Stimulated activated CD8-positive, alpha-beta memory T cell treated with anti-CD3 and anti-CD28 coated beads, Interleukin-7, amount 100 ng/mL, for 1 hour (primary cell): ENCODE results near the gene KLHDC10.
"Not testable (repeated sequence)": the region's sequence is repeated elsewhere in the genome, so short reads cannot be mapped to it uniquely, and the experiment has no call there.

Source experiments
- DNase-seq, 2 donors: peaks; one replicate each; pipeline ENCODE4 v3.0.0-alpha.2; 2020; ENCODE audit warnings: low read depth in 2 of 2

KLHDC10 gene

DNA sequence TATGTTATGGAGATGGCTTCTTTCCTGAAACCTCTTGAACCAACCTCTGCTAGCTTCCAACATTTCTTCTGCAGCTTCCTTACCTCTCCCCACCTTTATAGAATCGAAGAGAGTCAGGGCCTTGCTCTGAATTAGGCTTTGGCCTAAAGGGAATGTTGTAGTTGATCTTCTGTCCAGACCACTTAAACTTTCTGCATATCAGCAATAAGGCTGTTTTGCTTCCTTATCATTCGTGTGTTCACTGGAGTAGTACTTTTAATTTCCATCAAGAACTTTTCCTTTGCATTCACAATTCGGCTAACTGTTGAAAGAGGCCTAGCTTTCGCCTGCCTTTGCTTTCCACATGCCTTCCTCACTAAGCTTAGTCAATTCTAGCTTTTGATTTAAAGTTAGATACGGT is 48.0 kb downstream of the KLHDC10 start:
- no peak for DNase-seq

DNA sequence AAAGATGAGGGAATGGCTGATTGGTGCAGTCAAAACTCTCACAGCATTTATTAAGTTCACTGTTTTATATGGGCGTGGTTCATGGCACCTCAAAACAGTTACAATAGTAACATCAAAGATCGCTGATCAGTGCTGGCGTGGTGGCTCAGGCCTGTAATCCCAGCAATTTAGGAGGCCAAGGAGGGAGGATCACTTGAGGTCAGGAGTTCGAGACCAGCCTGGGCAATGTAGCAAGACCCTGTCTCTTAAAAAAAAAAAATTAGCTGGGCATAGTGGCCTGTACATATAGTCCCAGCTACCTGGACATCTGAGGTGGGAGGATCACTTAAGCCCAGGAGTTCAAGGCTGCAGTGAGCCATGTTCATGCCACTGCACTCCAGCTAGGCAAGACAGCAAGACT is 48.5 kb downstream of the KLHDC10 start:
- DNase-seq, result no peak

DNA sequence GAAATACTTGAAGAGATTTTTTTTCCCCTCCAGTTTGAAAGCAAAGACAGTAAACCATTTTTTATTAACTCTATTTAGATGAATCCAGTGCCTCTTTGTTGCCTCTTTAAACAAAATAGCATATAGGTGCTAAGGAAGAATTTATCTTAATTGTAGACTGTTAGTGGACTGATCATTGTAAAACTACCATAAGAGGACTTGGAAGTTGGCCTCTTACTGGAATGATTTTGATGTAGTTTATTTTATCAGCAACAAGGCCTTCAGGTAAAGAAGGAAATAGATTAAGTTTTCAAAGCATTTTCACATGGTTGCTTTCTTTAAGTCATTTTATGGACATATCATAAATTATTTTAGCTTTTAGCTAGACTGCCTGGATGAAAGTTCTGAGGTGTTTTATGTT is 53.2 kb downstream of the KLHDC10 start:
- DNase-seq, result no peak

DNA sequence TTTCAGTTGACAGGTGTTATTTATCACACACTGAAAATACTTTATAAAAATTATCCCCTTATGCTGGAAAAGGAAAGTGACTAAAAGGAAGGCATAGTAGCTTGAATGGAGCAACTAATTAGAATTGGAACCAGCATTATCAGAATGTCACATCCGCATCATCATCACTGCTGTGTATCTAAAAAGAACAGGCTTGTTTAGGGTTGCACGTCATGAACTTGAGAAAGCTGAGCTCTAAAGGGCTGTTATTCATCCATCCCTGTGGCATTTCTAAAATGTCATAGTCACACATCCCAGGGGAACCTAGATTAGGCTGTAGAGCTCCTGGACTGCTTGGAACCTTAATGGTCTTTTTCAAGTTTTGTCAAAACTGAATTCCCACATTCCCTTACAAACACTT is 54.4 kb downstream of the KLHDC10 start:
- no peak for DNase-seq

DNA sequence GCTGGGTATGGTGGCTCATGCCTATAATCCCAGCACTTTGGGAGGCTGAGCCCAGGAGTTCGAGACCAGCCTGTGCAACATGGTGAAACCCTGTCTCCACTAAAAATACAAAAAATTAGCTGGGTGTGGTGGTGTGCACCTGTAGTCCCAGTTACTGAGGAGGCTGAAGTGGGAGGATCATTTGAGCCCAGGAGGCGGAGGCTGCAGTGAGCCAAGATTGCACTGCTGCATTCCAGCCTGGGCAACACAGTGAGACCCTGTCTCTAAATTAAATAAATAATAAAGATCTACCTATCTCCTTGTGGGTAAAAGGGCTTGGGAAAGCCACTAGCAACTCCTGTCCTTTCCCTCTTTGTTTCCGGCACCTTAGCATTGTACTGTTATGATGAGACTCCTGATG is 56.5 kb downstream of the KLHDC10 start:
- DNase-seq, result not testable (repeated sequence)

DNA sequence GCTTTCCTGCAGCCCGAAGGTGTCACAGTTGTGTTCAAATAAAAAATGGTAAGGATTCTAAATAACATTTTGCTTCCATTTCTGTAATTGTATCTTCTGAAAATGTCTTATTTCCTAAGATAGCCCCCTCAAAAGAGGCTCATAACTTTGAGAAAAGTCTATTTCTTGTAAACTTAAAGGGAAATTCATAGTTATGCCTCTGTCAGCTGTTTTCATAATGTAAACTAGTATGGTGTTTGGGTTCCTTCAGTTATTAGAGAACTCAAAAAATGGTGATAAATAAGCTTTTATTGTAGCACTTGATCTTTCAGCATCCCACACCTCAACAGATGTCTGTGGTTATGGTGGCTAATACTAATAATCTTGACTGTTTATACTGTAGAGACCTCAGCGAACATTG is 57.1 kb downstream of the KLHDC10 start:
- no peak for DNase-seq

DNA sequence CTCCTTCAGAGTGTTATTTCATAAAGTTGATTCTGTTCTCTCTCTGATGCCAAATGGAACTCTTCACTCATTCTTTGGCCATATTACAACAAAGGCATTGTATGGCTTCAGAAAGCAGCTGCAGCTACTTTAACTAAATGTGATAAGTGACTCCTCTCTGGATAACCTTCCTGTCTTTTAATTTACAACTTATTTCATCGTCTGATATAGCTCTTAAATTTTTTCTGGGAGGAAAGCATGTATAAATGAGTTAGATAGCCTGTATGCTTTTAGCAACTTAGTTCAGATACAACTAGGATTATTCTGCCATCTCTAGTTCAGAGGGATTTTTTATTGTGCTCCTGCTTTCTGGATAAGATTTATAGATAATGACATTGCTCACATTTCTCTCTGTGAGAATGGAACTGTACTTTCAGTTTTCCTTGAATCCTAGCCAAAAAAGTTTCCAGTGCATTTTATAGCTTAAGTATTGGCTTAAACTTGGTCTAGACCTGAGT is 57.5 kb downstream of the KLHDC10 start:
- DNase-seq, result no peak

DNA sequence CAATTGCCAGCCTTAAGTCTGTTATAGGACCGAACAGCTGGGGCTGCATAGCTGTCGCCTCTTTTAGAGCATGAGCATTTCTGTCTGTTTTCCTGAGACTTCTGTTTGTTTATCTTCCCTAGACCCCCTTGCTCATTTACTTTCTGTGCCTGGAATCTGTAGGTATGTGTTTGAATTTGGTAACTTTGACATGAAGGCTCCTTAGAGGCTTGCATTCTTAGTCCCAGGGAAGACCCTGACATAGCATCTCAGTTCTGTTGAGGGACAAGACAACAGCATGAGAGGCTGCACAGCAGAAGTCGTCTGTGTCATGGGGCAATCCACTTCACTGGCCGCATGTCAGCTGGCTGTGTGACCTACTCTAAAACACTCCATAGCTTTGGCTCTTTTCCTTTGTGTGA is 58.7 kb downstream of the KLHDC10 start:
- DNase-seq, result no peak

DNA sequence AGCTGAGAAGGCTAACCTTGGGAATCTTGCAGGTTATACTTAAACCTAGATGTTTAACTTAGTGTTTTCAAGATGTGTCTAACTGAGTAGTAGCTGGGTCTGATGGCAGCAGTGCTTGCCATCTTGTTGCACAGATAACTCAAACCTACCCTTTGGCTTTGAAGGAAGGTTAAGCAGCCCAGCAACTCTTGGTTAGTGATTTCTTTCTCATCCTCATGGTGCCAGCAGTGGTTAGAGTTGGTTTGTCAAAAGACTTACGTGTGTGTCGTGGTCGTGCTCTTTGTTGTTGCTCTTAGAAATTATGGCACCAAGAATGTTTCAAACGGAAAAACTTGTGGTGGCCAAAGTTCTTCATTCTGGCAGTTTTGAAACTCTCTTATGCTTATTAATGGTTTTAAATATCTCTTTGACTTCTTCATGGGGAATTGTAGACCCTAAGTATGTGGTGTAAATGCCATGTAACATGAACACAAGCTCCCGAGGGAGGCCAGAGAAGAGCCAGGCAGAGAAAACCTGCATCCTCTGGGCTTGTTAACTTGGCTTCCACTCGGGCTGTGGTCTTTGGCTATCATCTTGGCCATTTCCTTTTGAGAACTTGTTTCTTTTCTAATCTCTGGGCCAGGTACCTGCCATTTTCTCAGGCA is 61.0 kb downstream of the KLHDC10 start:
- no peak for DNase-seq

DNA sequence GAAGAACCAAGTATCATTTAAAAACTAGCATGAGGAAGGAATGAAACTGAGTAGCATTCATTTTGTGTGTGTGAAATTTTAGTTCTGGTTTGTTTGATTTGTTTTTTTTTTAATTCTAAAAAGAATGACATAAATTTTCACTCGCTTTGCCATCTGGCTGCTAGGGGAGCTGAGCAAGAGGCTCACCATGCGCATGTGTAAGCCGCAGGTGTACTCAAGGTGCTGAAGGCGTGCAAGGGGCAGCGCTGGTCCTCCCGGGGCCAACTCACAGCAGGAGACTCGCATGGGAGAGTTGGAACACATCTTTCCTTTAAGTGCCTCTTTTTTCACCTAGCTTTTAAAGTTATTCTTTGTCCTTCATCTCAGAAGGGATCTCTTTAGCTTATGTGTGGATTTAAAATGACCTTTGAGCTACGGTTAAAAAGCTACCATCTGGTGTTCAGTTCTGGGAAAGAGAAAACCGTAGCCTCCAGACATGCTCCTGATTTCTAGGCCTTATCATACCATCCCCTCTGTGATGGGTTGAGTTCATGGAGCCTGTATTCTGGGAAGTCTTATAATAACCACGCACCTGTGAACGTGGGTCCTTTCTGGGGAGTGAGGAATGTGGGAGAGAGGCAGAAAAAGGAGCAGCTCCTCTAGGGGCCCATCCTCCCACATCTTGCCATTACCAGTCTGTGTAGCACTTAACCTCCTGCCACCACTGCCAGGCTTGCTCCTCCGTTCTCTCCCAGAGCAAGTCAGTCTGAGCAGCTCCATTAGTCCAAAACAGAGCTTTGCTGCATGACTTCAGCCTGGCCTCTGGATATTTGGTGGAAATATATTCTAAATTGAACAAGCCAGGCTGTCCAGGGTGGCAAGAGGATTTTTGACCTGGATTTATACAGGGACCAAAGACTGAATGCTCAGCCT is 61.9 kb downstream of the KLHDC10 start:
- DNase-seq, result no peak

DNA sequence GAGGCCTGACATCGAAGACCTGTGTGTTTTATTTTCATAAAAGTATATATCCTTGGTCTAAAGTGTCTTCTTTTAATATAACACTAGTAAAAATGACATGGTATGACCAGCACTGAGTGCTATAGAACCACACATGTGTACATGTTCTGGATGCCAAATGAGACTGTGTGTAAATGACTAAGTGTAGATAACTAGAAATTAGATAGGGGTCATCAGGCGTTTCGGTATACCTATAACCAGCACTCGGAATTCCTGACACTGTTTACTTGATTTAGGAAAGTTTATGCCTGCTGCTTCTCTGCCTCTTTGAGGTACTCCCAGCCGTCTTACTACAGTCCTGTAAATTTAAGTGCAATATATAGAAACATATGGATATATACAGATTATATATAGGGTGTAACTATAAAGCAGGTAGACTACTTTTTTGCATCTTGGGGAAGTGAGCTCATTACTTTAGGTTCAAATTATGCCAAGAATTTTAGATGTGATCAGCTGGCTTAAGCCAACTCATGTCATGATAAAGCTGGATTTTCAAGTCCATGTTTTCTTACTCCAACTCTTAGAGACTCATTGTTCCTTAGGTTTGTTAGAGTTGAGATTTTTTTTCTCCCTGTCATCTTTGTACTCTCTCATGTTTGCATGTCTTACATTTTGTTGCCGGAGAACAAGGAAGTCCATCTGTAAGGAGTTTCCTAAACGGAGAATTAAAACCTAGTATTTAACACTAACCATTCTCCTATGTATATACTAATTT is 62.9 kb downstream of the KLHDC10 start:
- DNase-seq, result no peak

DNA sequence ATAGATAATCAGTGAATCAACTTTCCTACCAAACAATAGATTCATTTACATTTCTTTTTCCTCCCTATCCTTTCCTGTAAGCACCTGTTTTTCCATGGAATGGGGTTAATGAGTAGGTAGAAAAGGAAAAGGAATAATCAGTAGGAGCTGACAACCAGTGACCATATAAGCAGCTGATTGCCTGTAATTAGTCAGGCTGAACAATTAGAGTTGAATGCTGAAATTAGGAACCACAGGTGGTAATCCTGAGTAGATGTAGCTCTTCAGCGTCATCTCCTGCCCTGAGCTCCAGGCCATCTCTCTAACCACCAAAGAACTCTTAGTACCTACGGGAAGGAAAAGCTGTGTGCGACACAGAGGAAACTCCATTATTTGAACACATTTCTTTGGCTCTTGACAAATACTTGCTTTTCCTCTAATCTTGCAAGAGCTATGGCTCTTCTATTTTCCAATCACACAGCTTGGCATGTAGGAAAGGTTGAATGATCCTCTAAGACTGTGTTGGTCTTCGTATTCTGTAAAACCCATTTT is 63.8 kb downstream of the KLHDC10 start:
- DNase-seq, result no peak

DNA sequence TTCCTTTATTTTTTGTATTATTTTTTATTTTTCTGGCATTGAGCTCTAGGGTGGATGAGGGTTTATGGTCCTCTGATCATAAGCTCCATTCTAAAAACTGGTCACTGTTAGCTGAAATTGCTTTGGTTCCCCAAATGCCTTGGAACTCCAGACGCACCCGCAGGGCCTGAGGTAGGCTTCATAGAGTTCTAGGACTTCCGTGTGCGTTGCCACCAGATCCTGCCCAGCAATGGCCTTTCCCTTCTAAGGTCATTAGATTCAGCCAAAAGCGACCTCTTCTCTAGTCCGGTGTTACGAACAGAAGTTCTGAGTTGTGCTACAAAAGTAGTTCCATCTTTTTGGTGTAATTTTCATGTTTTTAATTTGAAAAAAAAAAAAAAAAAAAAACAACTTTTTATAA is 64.4 kb downstream of the KLHDC10 start:
- DNase-seq, result no peak

DNA sequence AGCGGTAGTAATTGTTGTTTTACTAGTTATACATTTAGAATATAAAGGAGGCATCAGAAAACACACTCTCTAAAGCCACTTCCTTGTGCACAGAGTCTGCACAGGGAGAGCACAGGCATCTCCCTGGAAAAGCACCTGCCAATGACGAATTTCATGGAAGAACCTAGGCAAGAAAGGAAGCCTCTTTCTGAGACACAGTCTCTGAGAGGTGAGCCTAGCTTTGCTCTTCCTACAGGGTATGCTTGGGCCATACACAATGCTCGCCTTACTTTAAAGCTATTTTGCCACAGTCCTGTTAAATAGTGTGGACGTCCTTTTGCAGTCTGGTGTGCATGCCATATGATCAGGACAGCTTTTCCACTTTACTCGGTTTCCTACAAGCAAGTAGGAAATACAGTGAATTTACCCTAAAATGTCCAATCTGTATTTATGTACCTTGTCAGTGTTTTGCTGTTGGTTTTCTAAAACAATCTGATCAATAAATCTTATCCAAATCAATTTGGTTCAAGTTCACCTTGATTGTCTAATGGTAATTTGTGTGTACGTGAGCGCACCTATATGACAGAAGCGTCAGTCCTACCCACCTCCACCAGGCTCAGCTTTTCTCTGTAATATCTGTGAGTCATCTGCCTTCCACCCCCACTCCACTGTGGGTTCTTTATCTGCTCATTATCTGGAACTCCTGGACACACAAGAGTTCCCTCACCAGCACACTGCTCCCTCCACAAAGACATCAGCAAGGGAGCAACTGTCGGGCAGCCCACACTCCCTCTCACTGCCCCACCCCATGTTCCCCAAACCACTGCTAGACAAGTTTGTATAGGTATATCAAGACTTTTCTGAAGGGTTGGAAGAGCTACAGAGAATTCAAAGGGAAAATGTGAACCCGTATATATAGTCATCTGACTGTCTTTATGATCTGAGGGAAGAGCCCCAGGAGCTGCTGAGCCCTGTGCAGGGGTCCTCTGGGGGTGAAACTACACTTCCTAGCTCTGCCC is 65.2 kb downstream of the KLHDC10 start:
- DNase-seq, result no peak

DNA sequence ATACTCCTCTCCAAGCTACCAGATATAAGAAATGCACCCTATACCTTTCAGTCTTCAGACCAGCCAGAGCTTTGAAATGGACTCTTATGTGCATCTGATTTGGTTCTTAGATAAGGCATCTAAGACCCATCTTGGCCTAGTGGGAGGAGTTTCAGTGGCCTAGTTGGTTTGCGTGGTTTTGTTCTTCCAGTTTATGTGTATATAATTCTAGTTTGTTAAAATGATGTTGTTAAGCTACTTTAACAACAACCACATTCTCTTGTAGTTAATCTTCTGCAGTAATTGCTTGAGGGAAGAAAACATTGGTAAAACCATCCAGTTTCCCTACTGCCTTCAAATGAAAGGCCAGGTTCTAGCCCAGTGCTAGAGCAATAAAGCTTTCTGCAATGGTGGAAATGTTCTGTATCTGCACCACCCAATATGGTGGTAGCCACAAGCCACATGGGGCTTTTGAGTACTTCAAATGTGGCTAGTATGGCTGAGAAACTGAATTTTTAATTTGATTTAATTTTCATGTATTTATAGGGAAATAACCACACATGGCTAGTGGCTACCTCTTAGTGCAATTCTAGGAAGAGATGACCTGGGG is 66.3 kb downstream of the KLHDC10 start:
- DNase-seq, result no peak

DNA sequence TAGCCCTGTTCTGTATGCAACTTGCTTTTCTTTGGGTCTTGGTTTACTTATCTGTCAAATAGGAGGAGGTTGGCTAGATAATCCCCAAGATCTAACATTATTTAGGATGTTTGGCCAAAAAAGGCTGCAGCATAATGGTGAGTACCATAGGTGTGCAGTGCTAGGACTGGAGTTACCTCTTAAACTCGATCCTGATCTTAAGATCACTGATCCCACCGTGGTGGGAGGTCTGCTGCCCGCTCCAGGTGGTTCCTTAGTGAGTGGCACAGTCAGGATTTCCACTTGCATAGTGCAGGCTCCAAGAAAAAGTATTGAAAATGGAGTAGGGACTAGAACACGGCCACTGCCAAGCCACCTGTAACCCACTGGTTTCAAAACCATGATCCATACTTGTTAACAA is 66.9 kb downstream of the KLHDC10 start:
- DNase-seq, result no peak

DNA sequence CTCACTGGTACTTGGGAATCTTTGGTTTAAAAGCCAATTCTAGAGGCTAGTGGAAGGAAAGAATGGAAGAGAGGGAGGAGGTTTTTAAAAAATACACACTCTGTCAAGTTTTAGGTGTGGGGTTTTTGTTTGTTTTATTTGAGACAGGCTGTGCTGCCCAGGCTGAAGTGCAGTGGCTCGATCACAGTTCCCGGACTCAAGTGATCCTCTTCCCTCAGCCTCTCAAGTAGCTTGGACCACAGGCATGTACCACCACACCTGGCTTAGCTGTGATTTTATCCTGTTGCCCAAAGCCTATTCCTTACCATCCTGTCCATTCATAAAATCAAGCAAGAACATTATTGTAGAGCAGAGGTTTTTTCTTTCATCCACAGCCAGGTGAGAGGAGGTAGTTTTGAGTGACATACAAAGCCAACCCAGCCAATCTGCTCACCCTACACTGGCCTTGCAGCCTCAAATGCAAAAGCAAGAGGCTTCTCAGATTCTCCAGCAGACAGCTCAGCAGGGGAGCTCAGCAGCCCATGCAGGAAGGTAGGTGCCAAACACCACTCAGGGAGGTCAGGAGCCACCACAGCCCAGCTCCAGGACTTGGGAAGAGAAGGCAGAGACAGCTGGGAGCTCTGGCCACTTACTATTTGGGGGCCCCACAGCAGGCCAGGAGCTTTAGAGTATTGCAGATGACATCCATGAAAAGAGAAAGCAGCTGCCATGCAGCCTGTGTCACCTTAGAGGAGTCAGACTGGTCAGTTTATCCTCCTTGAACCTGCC is 69.0 kb downstream of the KLHDC10 start:
- no peak for DNase-seq

DNA sequence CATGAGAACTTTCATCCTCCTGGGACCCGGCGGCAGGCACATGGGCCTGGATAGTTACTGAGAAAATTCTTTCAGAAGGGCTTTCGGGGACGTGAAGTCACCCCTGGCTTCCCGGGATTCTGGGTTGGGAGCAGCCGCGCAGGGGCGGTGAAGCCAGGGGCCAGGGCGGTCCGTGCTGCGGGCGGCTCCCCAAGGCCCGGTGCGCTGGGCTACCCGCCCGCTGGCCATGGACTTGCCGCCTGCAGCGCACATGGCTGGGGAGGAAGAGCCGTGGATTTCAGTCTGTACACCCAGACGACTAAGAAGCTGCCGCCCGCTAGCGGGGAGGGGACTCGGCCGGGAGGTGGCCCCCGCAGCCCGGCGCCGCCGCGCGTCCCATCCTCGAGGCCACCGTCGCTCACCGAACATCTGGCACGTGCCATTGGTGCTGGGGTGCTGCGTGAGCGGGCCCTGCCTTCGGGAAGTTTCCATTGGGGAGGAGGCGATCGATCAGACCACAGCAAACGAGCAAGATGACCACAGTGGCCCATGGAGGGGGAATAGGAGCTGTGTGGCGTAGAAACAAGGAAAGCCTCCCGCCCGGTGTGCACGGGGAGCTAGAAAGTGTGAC is 70.3 kb downstream of the KLHDC10 start:
- DNase-seq, result no peak

DNA sequence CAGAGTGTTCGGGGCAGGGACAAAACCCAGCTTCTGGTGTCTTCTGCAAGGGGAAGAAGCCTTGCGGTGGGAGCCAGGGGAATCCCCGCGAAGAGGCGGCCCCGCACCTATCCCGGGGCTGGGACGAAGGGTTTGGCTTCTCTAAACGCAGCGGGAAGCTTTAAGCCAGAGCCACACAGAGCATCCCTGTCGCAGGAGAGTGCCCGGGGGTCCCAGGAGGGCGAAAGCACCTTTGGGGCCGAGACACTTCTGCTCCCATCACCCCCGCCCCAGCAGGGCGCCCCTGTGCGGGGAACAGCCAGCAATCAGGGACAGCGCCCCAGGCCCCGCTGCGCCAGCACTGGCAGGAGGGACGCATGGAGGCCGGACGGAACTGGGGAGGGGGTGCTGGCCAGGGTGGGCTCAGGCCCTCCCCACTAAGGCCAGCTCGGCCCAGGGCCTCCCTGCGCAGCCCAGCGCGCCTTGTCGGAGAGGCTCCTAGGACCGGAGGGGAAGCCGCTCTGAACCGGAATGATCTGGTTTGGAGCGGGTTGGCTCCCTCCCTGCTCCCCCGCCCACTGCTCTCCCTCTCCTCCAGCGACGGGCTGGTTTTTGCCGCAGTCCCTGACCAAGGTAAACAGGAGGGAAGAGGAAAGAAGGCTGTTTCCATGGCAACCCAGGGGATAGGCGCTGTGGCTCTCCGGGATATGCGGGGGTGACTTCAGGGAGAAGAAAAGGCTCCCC is 71.0 kb downstream of the KLHDC10 start:
- no peak for DNase-seq
